HEK293 (cell line): ENCODE data around the gene SIRT1.

Experiments
- IKZF3 ChIP-seq: fragments of 450-650 bp; IDR thresholded peaks from 2 replicates; pipeline ENCODE4 v1.5.0; 2018; ENCODE audit warnings: missing biosample characterization, mild to moderate bottlenecking, missing genetic modification characterization, moderate library complexity
- INSM2 ChIP-seq: fragments of 450-650 bp; formaldehyde crosslinking; IDR thresholded peaks from 2 replicates; pipeline ENCODE4 v1.5.1; 2016; ENCODE audit warnings: missing biosample characterization, missing genetic modification characterization
- OVOL3 ChIP-seq: fragments of 450-650 bp; formaldehyde crosslinking; IDR thresholded peaks from 2 replicates; pipeline ENCODE4 v1.5.1; 2016; ENCODE audit warnings: missing biosample characterization, missing genetic modification characterization
- PRDM4 ChIP-seq: fragments of 450-650 bp; formaldehyde crosslinking; IDR thresholded peaks from 2 replicates; pipeline ENCODE4 v1.5.1; 2017; ENCODE audit warnings: missing biosample characterization, missing genetic modification characterization
- SP3 ChIP-seq: fragments of 450-650 bp; formaldehyde crosslinking; IDR thresholded peaks from 2 replicates; pipeline ENCODE4 v1.5.1; 2016; ENCODE audit warnings: missing biosample characterization, missing genetic modification characterization
- ZBTB26 ChIP-seq: fragments of 450-650 bp; formaldehyde crosslinking; optimal IDR thresholded peaks from 2 replicates; pipeline ENCODE3; 2016; ENCODE audit warnings: missing biosample characterization, mild to moderate bottlenecking, missing genetic modification characterization
- ZEB2 ChIP-seq: fragments of 450-650 bp; formaldehyde crosslinking; IDR thresholded peaks from 2 replicates; pipeline ENCODE4 v1.5.1; 2016; ENCODE audit warnings: missing biosample characterization, missing genetic modification characterization
- ZFP41 ChIP-seq: fragments of 450-650 bp; formaldehyde crosslinking; IDR thresholded peaks from 2 replicates; pipeline ENCODE4 v1.5.1; 2016; ENCODE audit warnings: missing biosample characterization, missing genetic modification characterization, borderline replicate concordance
- ZFP69B ChIP-seq: fragments of 450-650 bp; formaldehyde crosslinking; IDR thresholded peaks from 2 replicates; pipeline ENCODE4 v1.5.1; 2016; ENCODE audit warnings: missing biosample characterization, missing genetic modification characterization
- ZIC2 ChIP-seq: fragments of 450-650 bp; formaldehyde crosslinking; IDR thresholded peaks from 2 replicates; pipeline ENCODE4 v1.5.1; 2016; ENCODE audit warnings: missing biosample characterization, missing genetic modification characterization
- ZNF138 ChIP-seq: fragments of 450-650 bp; formaldehyde crosslinking; IDR thresholded peaks from 2 replicates; pipeline ENCODE4 v1.5.1; 2016; ENCODE audit warnings: missing biosample characterization, missing genetic modification characterization, borderline replicate concordance
- ZNF214 ChIP-seq: fragments of 450-650 bp; formaldehyde crosslinking; IDR thresholded peaks from 2 replicates; pipeline ENCODE4 v1.5.1; 2017; ENCODE audit warnings: missing biosample characterization, mild to moderate bottlenecking, missing genetic modification characterization, borderline replicate concordance
- ZNF23 ChIP-seq: fragments of 450-650 bp; formaldehyde crosslinking; IDR thresholded peaks from 2 replicates; pipeline ENCODE4 v1.5.1; 2016; ENCODE audit warnings: missing biosample characterization, missing genetic modification characterization, borderline replicate concordance
- ZNF292 ChIP-seq: fragments of 450-650 bp; formaldehyde crosslinking; IDR thresholded peaks from 2 replicates; pipeline ENCODE4 v1.5.1; 2016; ENCODE audit warnings: low read depth, missing biosample characterization, missing genetic modification characterization, borderline replicate concordance
- ZNF302 ChIP-seq: fragments of 450-650 bp; formaldehyde crosslinking; IDR thresholded peaks from 2 replicates; pipeline ENCODE4 v1.5.1; 2016; ENCODE audit warnings: missing biosample characterization, missing genetic modification characterization, low read depth
- ZNF529 ChIP-seq: fragments of 450-650 bp; formaldehyde crosslinking; IDR thresholded peaks from 2 replicates; pipeline ENCODE4 v1.5.1; 2017; ENCODE audit warnings: missing genetic modification characterization, missing biosample characterization; ENCODE audit not compliant: insufficient replicate concordance
- ZNF530 ChIP-seq: fragments of 450-650 bp; formaldehyde crosslinking; IDR thresholded peaks from 2 replicates; pipeline ENCODE4 v1.5.1; 2016; ENCODE audit warnings: low read depth, missing biosample characterization, missing genetic modification characterization
- ZNF544 ChIP-seq: fragments of 450-650 bp; formaldehyde crosslinking; IDR thresholded peaks from 2 replicates; pipeline ENCODE4 v1.5.0; 2017; ENCODE audit warnings: missing biosample characterization, missing genetic modification characterization
- ZNF558 ChIP-seq: fragments of 450-650 bp; formaldehyde crosslinking; IDR thresholded peaks from 2 replicates; pipeline ENCODE4 v1.5.1; 2016; ENCODE audit warnings: missing biosample characterization, missing genetic modification characterization
- ZNF585B ChIP-seq: fragments of 450-650 bp; formaldehyde crosslinking; IDR thresholded peaks from 2 replicates; pipeline ENCODE4 v1.5.1; 2016; ENCODE audit warnings: missing biosample characterization, missing genetic modification characterization
- ZNF600 ChIP-seq: fragments of 450-650 bp; formaldehyde crosslinking; IDR thresholded peaks from 2 replicates; pipeline ENCODE4 v1.5.1; 2016; ENCODE audit warnings: missing biosample characterization, missing genetic modification characterization
- ZNF658 ChIP-seq: fragments of 450-650 bp; formaldehyde crosslinking; IDR thresholded peaks from 2 replicates; pipeline ENCODE4; 2016; ENCODE audit warnings: missing biosample characterization, missing genetic modification characterization
- ZNF791 ChIP-seq: fragments of 450-650 bp; formaldehyde crosslinking; IDR thresholded peaks from 2 replicates; pipeline ENCODE4 v1.5.1; 2016; ENCODE audit warnings: missing biosample characterization, missing genetic modification characterization
- ZNF843 ChIP-seq: fragments of 450-650 bp; formaldehyde crosslinking; IDR thresholded peaks from 2 replicates; pipeline ENCODE4 v1.5.1; 2016; ENCODE audit warnings: missing biosample characterization, missing genetic modification characterization
- ZSCAN30 ChIP-seq: fragments of 450-650 bp; IDR thresholded peaks from 2 replicates; pipeline ENCODE4 v1.5.1; 2018; ENCODE audit warnings: missing biosample characterization, mild to moderate bottlenecking, missing genetic modification characterization, moderate library complexity
- TF ChIP-seq, protein P1 (sequence below): fragments of 450-650 bp; formaldehyde crosslinking; IDR thresholded peaks from 2 replicates; pipeline ENCODE4 v1.5.1; 2016; ENCODE audit warnings: missing biosample characterization, missing genetic modification characterization
- TF ChIP-seq, protein P2 (sequence below): fragments of 450-650 bp; formaldehyde crosslinking; IDR thresholded peaks from 2 replicates; pipeline ENCODE4 v1.5.1; 2016; ENCODE audit warnings: missing biosample characterization, missing genetic modification characterization
- TF ChIP-seq, protein P3 (sequence below): fragments of 450-650 bp; formaldehyde crosslinking; IDR thresholded peaks from 2 replicates; pipeline ENCODE4 v1.5.1; 2016; ENCODE audit warnings: missing biosample characterization, missing genetic modification characterization, borderline replicate concordance

Gene SIRT1

GRCh38 chr10:67837541-67838314 lies 46.7 kb upstream of the SIRT1 start, which contains the start of gene DNAJC12 (continued):
- TF ChIP-seq ZNF600: 0 out of 2 replicates have a peak, but pooled peaks have one; percentile 21
- no peak for TF ChIP-seq ZNF529 (tag by site-specific recombination)
- TF ChIP-seq, protein P1, sequence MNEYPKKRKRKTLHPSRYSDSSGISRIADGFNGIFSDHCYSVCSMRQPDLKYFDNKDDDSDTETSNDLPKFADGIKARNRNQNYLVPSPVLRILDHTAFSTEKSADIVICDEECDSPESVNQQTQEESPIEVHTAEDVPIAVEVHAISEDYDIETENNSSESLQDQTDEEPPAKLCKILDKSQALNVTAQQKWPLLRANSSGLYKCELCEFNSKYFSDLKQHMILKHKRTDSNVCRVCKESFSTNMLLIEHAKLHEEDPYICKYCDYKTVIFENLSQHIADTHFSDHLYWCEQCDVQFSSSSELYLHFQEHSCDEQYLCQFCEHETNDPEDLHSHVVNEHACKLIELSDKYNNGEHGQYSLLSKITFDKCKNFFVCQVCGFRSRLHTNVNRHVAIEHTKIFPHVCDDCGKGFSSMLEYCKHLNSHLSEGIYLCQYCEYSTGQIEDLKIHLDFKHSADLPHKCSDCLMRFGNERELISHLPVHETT (tag by site-specific recombination): no peak
- TF ChIP-seq ZNF843 (tag by site-specific recombination): no peak
- TF ChIP-seq ZSCAN30 (tag by site-specific recombination): no peak
- TF ChIP-seq IKZF3 (tag by site-specific recombination): peak; percentile 36; the same call in 1 of the 2 replicates
- peak; percentile 69 for TF ChIP-seq ZFP69B (tag by site-specific recombination)
- TF ChIP-seq ZIC2 (tag by site-specific recombination): no peak
- TF ChIP-seq ZNF214 (tag by site-specific recombination): no peak
- no peak for TF ChIP-seq ZBTB26 (tag by site-specific recombination)
- TF ChIP-seq ZNF292 (tag by site-specific recombination): no peak
- TF ChIP-seq OVOL3 (tag by site-specific recombination): no peak
- TF ChIP-seq PRDM4 (tag by site-specific recombination): no peak; the same call in 1 of the 2 replicates
- TF ChIP-seq, protein P2, sequence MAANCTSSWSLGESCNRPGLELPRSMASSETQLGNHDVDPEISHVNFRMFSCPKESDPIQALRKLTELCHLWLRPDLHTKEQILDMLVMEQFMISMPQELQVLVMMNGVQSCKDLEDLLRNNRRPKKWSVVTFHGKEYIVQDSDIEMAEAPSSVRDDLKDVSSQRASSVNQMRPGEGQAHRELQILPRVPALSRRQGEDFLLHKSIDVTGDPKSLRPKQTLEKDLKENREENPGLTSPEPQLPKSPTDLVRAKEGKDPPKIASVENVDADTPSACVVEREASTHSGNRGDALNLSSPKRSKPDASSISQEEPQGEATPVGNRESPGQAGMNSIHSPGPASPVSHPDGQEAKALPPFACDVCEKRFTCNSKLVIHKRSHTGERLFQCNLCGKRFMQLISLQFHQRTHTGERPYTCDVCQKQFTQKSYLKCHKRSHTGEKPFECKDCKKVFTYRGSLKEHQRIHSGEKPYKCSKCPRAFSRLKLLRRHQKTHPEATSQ: no peak
- no peak for TF ChIP-seq ZNF23 (tag by site-specific recombination)
- TF ChIP-seq ZNF791 (tag by site-specific recombination): no peak
- no peak for TF ChIP-seq ZNF585B
- no peak for TF ChIP-seq ZNF530 (tag by site-specific recombination)
- TF ChIP-seq ZNF544 (tag by site-specific recombination): no peak
- TF ChIP-seq ZNF302: no peak
- 0 out of 2 replicates have a peak, but pooled peaks have one; percentile 31 for TF ChIP-seq ZEB2
- no peak for TF ChIP-seq ZFP41 (tag by site-specific recombination)
- TF ChIP-seq INSM2: no peak
- TF ChIP-seq SP3 (tag by site-specific recombination): peak; percentile 18; the same call in 1 of the 2 replicates
- TF ChIP-seq ZNF558: 0 out of 2 replicates have a peak, but pooled peaks have one; percentile 34
- TF ChIP-seq ZNF658: no peak
- no peak for TF ChIP-seq ZNF138 (tag by site-specific recombination)
- TF ChIP-seq, protein P3, sequence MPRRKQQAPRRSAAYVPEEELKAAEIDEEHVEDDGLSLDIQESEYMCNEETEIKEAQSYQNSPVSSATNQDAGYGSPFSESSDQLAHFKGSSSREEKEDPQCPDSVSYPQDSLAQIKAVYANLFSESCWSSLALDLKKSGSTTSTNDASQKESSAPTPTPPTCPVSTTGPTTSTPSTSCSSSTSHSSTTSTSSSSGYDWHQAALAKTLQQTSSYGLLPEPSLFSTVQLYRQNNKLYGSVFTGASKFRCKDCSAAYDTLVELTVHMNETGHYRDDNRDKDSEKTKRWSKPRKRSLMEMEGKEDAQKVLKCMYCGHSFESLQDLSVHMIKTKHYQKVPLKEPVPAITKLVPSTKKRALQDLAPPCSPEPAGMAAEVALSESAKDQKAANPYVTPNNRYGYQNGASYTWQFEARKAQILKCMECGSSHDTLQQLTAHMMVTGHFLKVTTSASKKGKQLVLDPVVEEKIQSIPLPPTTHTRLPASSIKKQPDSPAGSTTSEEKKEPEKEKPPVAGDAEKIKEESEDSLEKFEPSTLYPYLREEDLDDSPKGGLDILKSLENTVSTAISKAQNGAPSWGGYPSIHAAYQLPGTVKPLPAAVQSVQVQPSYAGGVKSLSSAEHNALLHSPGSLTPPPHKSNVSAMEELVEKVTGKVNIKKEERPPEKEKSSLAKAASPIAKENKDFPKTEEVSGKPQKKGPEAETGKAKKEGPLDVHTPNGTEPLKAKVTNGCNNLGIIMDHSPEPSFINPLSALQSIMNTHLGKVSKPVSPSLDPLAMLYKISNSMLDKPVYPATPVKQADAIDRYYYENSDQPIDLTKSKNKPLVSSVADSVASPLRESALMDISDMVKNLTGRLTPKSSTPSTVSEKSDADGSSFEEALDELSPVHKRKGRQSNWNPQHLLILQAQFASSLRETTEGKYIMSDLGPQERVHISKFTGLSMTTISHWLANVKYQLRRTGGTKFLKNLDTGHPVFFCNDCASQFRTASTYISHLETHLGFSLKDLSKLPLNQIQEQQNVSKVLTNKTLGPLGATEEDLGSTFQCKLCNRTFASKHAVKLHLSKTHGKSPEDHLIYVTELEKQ (tag by site-specific recombination): no peak
